GM12864 (cell line): Measurements from ENCODE around the gene PEX5L.

ENCODE experiments used
- DNase-seq: peaks from one replicate; pipeline ENCODE4 v3.0.0-alpha.2; 2011; ENCODE audit warnings: low read depth
- H3K4me3 ChIP-seq: 2 replicates; pipeline ENCODE4 v1.5.1; 2011; ENCODE audit warnings: mild to moderate bottlenecking, low read depth, low read length, control low read depth
- CTCF ChIP-seq: IDR thresholded peaks from 2 replicates; pipeline ENCODE4 v1.5.1; 2011; ENCODE audit warnings: low read depth, mild to moderate bottlenecking, moderate library complexity, low read length, control low read depth, inconsistent platforms; ENCODE audit errors: missing control alignments

The PEX5L gene

GRCh38 chr3:179876440-179876839 is 160.3 kb downstream of the PEX5L start:
- no peak for DNase-seq
- no peak overlapping the region for H3K4me3 ChIP-seq
- TF ChIP-seq CTCF = no peak

GRCh38 chr3:179872842-179873241 is 163.9 kb downstream of the PEX5L start:
- DNase-seq = no peak
- TF ChIP-seq CTCF = no peak
- no peak overlapping the region for H3K4me3 ChIP-seq

- DNase-seq = no peak
- H3K4me3 ChIP-seq = no peak overlapping the region
- TF ChIP-seq CTCF = no peak
Measured at GRCh38 chr3:179871782-179872181, 165.0 kb downstream of the PEX5L start.

GRCh38 chr3:179868715-179869114 is 168.0 kb downstream of the PEX5L start:
- no peak for DNase-seq
- no peak for TF ChIP-seq CTCF

GRCh38 chr3:179867961-179868360 is 168.8 kb downstream of the PEX5L start:
- no peak overlapping the region for H3K4me3 ChIP-seq
- TF ChIP-seq CTCF = no peak
- no peak for DNase-seq

More at GRCh38 chr3:179868715-179869114, 168.0 kb downstream of the PEX5L start:
- H3K4me3 ChIP-seq = no peak overlapping the region

GRCh38 chr3:179865861-179866505 is 170.8 kb downstream of the PEX5L start:
- H3K4me3 ChIP-seq = no peak overlapping the region
- TF ChIP-seq CTCF = no peak
- DNase-seq = no peak

GRCh38 chr3:179861953-179862352 is 174.8 kb downstream of the PEX5L start:
- DNase-seq = no peak
- H3K4me3 ChIP-seq = no peak overlapping the region
- no peak for TF ChIP-seq CTCF
